OCI-LY3 (cell line): ENCODE data around the gene ZNF200.

Experiments
- H2AFZ ChIP-seq: fragments of 200-600, 300-600 bp; shearing (Covaris generic); 2 replicates; pipeline ENCODE4 v1.6.0; 2014; ENCODE audit warnings: antibody characterized with exemption, low read depth, low read length
- H3K27ac ChIP-seq: fragments of 200-600, 300-600 bp; sonication (generic); 2 replicates; pipeline ENCODE4 v1.5.1; 2014; ENCODE audit warnings: mild to moderate bottlenecking, low read length, moderate library complexity, mixed read lengths
- H3K27me3 ChIP-seq: fragments of 200-600, 300-600 bp; sonication (generic); 2 replicates; pipeline ENCODE4 v1.6.1; 2014; ENCODE audit warnings: low read depth, low read length, mixed read lengths
- H3K36me3 ChIP-seq: fragments of 200-600, 300-600 bp; sonication (generic); replicated peaks from 2 replicates; pipeline ENCODE3; 2014; ENCODE audit warnings: low read depth, low read length, mixed read lengths
- H3K4me1 ChIP-seq: fragments of 300-600, 200-600 bp; sonication (generic); 2 replicates; pipeline ENCODE4 v1.6.1; 2014; ENCODE audit warnings: low read length, mixed read lengths
- H3K4me2 ChIP-seq: fragments of 200-600, 300-600 bp; sonication (generic); 2 replicates; pipeline ENCODE4 v1.6.1; 2014; ENCODE audit warnings: low read length, mixed read lengths
- H3K4me3 ChIP-seq: fragments of 300-600, 200-600 bp; sonication (generic); 2 replicates; pipeline ENCODE4 v1.5.1; 2014; ENCODE audit warnings: antibody characterized with exemption, mild to moderate bottlenecking, low read length, moderate library complexity
- H3K79me2 ChIP-seq: fragments of 300-600, 200-600 bp; shearing (Covaris generic); 2 replicates; pipeline ENCODE4 v1.6.1; 2014; ENCODE audit warnings: mild to moderate bottlenecking, low read length, mixed read lengths
- H3K9ac ChIP-seq: fragments of 300-600, 200-600 bp; shearing (Covaris generic); 2 replicates; pipeline ENCODE4 v1.6.0; 2014; ENCODE audit warnings: mild to moderate bottlenecking, low read length, moderate library complexity
- H3K9me3 ChIP-seq: fragments of 200-600, 300-600 bp; shearing (Covaris generic); 2 replicates; pipeline ENCODE4 v1.6.1; 2014; ENCODE audit warnings: low read length, mixed read lengths; ENCODE audit not compliant: insufficient read depth
- H4K20me1 ChIP-seq: fragments of 200-600, 300-600 bp; sonication (generic); 2 replicates; pipeline ENCODE4 v1.6.1; 2016; ENCODE audit warnings: low read length, mixed read lengths; ENCODE audit not compliant: insufficient read depth
- CTCF ChIP-seq: fragments of 200-600, 300-600 bp; sonication (generic); IDR thresholded peaks from 2 replicates; pipeline ENCODE4 v1.5.1; 2014; ENCODE audit warnings: antibody characterized with exemption, low read length, low read depth
- EZH2phosphoT487 ChIP-seq: fragments of 200-600 bp; shearing (Covaris generic); IDR thresholded peaks from 2 replicates; pipeline ENCODE4 v1.6.1; 2018; ENCODE audit warnings: antibody characterized with exemption, mixed run types, low read depth

ZNF200 gene

GRCh38 chr16:3264137-3265036 is 29.4 kb upstream of the ZNF200 start:
- peak; percentile 29; the same call in 1 of the 2 replicates for TF ChIP-seq CTCF
- TF ChIP-seq EZH2phosphoT487: no peak
- Histone ChIP-seq H3K4me1 (peaks cover 4% of the 10 kb centered on the region), H3K27me3 (no peaks in the 10 kb centered on the region), H4K20me1 (no peaks in the 10 kb centered on the region), H3K27ac (peak overlapping the region; percentile 84), H3K36me3 (no peaks in the 10 kb centered on the region), H3K9me3 (no peaks in the 10 kb centered on the region), H2AFZ (peak overlapping the region; percentile 93), H3K9ac (peak overlapping the region; percentile 97), H3K79me2 (0 out of 2 replicates have a peak, but pooled peaks cover 4% of the 10 kb centered on the region), H3K4me2 (peak overlapping the region; percentile 100), H3K4me3 (peak overlapping the region; percentile 100)

- Histone ChIP-seq H3K4me1 (peaks cover 4% of the 10 kb centered on the region), H3K4me2 (no peak overlapping the region), H3K9me3 (no peaks in the 10 kb centered on the region), H3K79me2 (0 out of 2 replicates have a peak, but pooled peaks cover 4% of the 10 kb centered on the region), H2AFZ (no peak overlapping the region), H3K4me3 (no peak overlapping the region), H3K9ac (no peak overlapping the region), H3K27me3 (no peaks in the 10 kb centered on the region), H4K20me1 (no peaks in the 10 kb centered on the region), H3K36me3 (no peaks in the 10 kb centered on the region), H3K27ac (no peak overlapping the region)
- TF ChIP-seq EZH2phosphoT487 (no peak), CTCF (no peak)
These were observed 27.6 kb upstream of the ZNF200 start for GRCh38 chr16:3262517-3262916.

- H3K4me1 ChIP-seq: peaks cover 2% of the 10 kb centered on the region
- no peak overlapping the region for H3K4me3 ChIP-seq
- no peak overlapping the region for H3K27ac ChIP-seq
- no peaks in the 10 kb centered on the region for H4K20me1 ChIP-seq
- H2AFZ ChIP-seq: no peak overlapping the region
- no peak overlapping the region for H3K9ac ChIP-seq
- no peaks in the 10 kb centered on the region for H3K27me3 ChIP-seq
- 0 out of 2 replicates have a peak, but pooled peaks cover 4% of the 10 kb centered on the region for H3K79me2 ChIP-seq
- H3K36me3 ChIP-seq: no peaks in the 10 kb centered on the region
- TF ChIP-seq CTCF (no peak), EZH2phosphoT487 (no peak)
- H3K4me2 ChIP-seq: no peak overlapping the region
- no peaks in the 10 kb centered on the region for H3K9me3 ChIP-seq
These were observed 24.9 kb upstream of the ZNF200 start for GRCh38 chr16:3259836-3260235.

GRCh38 chr16:3256866-3257465 is 22.0 kb upstream of the ZNF200 start:
- H3K27ac ChIP-seq: no peak overlapping the region
- H3K27me3 ChIP-seq: no peaks in the 10 kb centered on the region
- TF ChIP-seq EZH2phosphoT487: no peak
- TF ChIP-seq CTCF: no peak
- no peaks in the 10 kb centered on the region for H3K4me1 ChIP-seq
- H2AFZ ChIP-seq: no peak overlapping the region
- no peak overlapping the region for H3K4me3 ChIP-seq
- no peaks in the 10 kb centered on the region for H3K9me3 ChIP-seq
- H4K20me1 ChIP-seq: no peaks in the 10 kb centered on the region
- H3K36me3 ChIP-seq: no peaks in the 10 kb centered on the region
- no peak overlapping the region for H3K4me2 ChIP-seq
- H3K79me2 ChIP-seq: no peaks in the 10 kb centered on the region
- H3K9ac ChIP-seq: no peak overlapping the region
